HG02970 (cell line): ENCODE results near the gene ARNT2.
"Not testable (repeated sequence)": the region's sequence is repeated elsewhere in the genome, so short reads cannot be mapped to it uniquely, and the experiment has no call there.

ENCODE experiments used
- ATAC-seq: cut with Tn5 transposase; IDR thresholded peaks from one replicate; pipeline ENCODE4 v1.9.1; 2021; ENCODE audit warnings: mild to moderate bottlenecking, moderate library complexity, moderate number of reproducible peaks; ENCODE audit not compliant: unreplicated experiment, low FRiP score

The ARNT2 gene

DNA sequence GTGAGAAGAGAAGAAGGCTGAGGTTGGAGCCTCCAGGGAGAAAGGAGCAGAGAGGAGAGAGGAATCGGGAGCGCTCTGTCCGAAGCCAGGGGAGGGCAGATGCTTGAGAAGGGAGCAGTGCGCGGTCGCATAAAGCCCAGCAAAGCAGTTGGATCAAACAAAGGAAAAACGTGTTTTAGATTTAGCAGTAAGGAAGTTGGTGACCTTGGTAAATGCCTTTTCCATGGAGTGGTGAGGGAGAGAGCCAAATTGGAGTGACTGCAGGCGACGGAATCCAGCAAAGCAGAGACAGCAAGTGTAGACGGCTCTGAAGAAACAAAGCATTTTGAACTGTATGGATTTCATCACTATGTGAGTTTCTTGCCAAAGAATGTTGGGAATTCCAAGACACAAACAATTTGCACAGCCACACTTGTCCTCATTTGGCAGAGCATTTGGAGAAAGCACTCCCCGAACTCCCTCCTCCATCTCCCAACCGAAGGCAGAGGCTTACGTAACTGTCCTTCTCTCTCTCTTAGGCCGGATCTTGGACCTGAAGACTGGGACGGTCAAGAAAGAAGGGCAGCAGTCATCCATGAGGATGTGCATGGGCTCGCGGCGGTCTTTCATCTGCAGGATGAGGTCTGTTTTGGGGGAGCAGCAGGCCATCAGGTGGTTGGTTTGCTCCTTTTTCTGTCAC, 103.6 kb downstream of the ARNT2 start:
- ATAC-seq = no peak

DNA sequence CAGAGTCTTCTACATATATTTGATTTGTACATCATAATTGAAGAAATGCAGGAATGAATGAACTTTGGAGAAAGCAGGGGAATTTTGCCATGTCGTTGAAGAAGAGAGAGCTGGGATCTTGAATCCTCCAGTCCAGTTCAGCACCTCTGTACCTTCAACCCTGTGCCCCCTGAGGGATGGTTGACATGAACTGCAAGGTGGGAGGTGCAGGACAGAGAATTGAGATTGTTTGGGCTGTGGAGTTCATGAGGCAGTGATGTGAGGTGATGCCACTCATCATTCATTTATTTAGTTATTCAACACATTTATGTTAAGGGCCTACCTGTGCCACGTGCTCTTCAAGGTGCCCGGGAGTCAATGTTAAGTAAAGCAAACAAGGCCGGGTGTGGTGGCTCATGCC, 104.6 kb downstream of the ARNT2 start:
- ATAC-seq = no peak

DNA sequence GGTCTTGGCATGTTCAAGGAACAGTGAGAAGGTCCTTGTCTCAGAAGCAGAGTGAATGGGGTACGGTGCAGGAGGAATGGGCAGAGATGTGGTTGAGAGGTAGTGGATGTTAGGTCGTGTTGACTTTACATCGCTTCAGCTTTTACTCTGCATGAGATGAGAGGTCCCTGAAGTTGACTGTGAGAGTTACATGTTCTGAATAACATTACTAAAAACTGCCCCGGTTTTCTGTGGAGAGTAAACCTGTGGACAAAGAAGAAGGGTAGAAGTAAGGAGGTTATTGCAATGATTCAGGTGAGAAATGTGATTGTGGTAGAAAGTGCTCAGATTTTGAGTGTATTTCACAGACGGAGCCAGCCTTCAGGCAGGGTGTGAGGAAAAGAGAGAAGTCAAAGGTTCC, 105.6 kb downstream of the ARNT2 start:
- ATAC-seq = no peak

DNA sequence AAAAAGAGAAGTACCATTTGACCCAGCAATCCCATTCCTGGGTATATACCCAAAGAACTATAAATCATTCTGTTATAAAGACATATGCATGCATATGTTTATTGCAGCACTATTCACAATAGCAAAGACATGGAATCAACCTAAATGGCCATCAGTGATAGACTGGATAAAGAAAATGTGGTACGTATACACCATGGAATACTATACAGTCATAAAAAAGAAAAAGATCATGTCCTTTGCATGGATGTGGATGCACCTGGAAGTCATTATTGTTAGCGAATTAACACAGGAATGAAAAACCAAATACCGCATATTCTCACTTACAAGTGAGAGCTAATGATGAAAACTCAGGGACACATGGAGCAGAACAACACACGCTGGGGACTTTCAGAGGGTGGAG, 106.8 kb downstream of the ARNT2 start:
- ATAC-seq = not testable (repeated sequence)

DNA sequence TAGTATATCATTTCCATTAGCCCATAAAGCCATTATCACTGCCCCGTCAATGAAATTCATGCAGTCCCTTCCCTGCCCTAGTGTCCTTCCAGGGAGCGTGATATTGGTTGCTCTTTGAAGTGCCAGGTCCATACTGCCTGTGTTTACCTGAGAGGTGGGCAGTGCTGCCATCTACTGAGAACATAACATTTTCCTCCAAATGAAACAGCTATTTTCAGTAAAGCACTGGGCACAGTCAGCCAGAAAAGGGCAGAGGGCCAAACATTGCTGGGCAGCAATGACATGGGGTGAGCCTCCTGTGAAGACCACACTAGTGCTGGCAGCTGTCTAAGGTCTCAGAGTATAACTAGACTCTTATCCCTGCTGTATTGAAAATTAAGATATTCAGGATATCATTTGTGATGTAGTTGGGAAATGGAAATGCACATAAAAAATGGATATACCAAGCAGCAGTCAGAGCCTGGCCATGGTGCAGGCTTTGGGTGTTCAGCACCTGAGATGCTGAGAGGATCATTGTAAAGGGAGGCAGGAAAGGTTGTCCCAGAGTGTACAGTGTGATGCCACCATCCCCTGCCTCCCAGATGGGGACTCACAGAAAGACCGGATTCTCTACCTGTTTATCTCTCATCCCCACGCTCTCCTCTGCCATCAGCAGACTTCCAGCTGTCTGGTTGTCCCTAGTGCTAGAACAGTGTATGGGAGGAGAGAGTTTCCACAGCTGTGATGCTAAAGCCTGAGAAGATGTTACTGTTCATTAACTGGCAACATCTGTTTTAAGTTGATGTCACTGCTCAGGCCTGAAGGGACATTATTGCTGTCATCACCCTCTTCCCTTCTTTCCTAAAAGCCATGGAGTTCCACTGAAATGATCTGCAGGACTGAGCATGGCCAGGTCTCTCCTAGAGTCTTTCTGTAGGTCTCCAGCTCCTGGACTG, 108.8 kb downstream of the ARNT2 start:
- ATAC-seq = no peak

DNA sequence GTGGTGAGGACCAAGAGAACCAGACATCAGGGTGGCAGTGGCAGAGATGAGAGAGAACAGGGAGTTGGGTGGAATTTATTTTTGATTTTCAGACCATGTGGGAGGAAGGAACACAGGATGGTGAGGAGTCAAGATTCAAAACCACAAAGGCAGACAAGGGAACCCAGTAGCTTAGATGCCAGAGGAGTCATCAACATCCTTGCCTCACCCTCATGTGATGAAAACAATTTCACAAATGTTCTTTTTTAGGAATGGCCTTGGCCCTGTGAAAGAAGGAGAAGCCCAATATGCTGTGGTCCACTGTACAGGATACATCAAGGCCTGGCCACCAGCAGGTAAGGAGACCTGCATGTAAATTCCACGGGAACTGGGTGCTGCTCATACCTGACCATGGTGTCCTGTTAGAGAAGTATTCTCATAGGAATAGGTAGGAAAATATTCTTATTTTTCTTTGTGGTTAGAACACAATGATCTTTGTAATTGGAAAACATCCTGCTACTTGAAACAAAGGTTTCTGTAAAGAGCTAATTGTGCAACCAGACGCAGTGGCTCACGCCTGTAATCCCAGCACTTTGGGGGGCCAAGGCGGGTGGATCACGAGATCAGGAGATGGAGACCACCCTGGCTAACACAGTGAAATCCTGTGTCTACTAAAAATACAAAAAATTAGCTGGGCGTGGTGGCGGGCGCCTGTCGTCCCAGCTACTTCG, 110.0 kb downstream of the ARNT2 start:
- no peak for ATAC-seq

DNA sequence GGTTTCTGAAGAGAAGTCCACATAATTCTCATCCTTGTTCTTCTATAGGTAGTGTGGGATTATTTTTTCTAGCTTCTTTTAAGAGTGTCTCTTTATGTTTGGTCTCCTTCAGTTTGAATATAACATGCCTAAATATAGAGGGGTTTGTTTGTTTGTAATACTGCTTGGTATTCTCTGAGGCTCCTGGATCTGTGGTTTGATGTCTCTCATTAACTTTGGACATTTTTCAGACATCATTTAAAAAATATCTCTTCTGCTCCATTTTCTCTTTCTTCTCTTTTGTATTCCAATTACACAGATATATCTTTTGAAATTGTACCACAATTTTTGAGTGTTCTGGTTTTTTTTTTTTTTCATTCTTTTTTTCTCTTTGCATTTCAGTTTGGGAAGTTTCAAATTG, 113.1 kb downstream of the ARNT2 start:
- ATAC-seq = no peak

DNA sequence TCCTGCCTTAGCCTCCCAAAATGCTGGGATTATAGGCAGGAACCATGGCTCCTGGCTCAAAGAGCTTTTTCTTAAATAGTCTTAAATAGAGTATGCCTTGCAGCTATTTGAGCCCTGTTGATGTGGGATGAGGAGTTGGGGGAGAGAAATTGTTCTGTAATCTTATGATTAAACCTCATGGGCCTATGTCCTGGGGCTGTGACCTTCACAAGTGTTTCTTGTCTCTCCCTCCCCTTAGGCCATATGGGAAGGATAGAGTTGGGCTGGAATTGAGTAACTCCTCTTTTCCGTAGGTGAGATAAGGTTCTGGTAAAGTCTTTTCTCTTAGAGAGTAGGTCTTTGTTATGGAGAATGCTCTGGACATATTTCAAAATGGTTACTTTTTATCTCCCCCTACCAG, 114.3 kb downstream of the ARNT2 start:
- no peak for ATAC-seq

DNA sequence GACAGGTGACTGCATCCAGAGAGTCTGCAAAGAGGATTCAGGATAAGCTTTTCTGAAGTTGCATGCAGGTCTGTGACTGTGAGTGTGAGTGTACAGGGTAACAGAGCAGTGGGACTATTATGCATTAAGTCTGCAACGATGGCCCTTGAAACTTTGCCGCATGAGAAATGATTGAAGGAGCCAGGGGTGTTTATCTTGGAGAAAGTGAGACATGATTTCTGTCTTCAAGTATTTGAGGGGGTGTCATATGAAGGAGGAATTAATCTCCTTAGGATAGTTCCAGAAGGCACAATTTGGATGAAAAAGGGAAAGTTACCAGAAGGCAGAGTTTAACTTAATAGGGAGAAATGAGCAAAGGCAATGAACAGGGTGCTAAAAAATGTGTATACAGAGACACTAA, 119.6 kb downstream of the ARNT2 start:
- no peak for ATAC-seq

DNA sequence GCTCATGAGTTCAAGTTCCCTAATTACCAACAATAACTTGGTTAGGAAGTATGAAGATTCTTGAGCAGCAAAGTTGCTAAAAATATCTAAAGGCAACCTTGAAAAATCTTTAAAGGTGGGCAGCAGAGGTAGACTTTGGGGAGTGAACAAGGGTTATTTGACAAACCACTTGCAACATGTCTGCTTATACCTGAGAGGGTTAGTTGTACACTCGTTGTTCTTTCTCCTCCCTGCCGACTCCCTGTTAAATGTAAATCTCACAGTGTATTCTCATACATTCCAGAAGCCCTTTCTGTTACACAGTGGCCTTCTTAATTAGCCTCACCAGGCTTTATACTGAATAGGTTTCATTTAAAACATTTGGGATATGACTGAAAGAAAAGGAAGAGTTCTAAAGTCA, 121.7 kb downstream of the ARNT2 start:
- ATAC-seq = no peak

DNA sequence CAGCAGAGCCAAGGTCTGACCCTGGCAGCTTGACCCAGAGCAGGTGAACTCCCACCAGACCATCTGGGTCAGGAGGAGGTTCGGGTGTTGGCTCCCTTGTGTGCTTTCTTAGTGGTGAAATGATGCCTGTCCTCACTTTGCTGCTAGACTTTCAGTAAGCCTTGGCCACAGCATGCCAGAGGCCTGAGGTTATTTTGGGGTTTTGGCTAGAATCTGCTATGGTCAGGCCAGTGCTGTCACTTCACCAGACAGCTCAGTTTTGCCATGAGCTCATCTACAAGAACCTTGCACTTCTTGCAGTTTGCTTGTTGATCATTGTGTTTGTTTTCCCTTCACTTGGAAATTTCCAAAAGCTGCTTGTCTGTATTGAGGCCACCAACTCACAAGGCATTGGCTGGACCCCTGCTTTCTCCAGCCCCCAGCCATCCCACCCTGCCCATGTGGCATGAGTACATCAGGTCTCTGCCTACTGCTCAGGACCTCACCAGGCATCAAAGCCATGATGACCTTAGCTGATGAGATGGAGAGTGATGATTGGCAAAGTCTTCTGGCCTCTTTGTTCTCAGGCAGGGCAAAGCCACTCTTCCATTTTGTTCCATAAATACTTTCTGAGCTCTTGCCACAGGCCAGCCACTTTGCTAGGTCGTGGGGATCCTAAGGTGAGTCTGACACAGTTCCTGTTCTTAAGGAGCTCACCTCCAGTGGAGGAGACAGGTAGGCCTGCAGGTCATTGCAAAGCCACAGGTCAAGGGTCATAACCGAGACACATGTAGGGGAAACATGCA, 122.6 kb downstream of the ARNT2 start:
- no peak for ATAC-seq

DNA sequence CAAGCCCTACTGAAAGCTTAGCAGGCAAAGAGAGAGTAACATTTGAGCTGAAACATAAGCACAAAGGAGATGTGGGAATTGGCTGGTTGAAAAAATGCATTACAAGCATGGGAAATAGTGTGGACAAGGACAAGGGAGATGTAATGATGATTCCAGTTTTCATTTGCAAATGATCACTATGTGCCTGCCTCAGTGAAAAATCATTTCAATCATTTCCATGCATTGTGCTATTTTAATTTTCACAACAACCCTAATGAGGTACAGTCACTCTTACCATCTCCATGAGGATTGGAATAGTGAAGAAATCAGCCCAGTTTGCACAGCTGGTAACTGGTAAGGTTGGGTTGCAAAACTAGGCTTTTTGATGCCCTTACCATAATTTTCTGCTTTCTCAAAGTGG, 123.2 kb downstream of the ARNT2 start:
- ATAC-seq = no peak

DNA sequence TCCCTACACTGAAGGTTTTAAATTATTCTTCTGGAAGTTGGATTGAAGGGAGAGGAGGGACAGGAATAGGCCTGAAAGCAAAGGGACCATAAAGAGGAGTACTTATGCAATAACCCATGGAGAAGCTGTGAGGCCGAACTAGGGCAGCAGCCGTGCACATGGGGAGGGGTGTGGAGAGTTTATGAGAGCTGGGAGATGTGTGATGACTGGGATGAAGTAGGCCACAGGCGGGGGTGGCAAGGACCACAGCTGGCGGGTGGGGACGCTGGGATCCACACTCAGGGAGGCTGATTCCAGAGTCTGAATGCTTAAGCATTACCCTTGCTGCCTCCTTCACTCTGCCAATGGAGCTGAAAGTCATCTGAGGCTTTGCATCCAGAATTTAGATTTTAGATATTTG, 123.8 kb downstream of the ARNT2 start:
- no peak for ATAC-seq

DNA sequence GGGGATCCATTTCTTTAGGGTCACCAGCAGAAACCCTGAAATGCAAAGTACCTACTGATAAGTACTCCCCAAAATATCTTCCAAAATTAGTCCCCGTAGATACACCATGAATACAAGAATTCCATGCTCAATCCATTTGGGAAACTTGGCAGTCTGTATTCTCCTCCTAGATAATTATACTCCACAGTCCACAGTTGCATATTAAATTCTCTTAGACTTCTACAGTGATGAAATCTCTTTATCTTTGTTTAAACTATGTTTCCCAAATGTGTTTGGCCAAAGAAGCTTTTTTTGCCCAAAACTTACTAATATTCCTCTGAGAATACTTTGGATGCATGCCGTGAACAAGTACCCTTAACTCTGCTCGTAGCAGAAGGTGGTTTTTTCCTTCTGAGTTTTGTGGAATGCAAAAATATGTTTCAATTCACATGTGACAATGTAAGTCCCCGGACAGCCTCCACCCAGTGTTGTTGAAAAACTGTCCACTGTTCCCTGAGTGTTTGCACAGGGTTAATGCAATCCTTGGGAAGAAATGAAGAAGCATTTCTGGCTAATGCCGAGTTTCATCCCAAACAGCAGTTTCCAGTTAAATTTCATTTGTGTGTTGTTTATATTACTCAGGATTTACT, 126.7 kb downstream of the ARNT2 start:
- ATAC-seq = no peak

DNA sequence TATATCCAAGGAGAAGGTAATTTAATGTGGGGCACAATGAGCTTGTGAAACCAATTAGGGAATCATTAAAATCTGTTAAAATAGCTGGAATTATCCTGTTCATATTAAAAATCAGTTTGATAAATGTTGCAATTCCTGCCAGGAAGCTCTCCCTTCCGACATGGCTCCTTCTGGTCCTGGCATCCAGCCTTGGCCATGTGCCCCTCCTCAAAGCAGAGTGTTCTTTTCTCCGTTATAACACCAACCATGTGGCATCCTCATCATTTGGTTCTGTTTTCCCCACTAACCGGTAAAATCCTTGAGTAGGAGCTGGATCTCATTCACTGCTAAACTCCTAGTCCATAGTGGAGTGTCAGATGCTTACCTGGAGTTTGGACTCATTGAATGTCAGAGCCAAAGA, 127.2 kb downstream of the ARNT2 start:
- no peak for ATAC-seq

DNA sequence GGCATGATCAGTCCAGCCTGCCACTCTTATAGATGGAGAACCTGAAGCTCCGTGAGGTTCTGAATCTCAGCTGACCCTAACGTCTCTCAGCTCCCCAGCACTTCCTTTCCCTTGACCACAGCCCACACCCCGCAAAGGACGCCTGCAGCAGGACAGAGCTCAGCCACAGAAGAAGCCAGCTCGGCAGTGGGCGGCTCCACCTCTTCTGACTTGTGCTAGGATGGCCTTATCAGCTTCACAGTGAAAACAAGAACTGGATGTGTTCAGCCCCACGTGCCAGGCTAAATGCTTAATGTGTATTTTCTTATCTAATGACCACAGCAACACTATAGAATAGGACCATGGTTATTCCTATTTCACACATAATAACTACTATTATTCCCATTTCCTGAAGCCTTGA, 127.6 kb downstream of the ARNT2 start:
- no peak for ATAC-seq

DNA sequence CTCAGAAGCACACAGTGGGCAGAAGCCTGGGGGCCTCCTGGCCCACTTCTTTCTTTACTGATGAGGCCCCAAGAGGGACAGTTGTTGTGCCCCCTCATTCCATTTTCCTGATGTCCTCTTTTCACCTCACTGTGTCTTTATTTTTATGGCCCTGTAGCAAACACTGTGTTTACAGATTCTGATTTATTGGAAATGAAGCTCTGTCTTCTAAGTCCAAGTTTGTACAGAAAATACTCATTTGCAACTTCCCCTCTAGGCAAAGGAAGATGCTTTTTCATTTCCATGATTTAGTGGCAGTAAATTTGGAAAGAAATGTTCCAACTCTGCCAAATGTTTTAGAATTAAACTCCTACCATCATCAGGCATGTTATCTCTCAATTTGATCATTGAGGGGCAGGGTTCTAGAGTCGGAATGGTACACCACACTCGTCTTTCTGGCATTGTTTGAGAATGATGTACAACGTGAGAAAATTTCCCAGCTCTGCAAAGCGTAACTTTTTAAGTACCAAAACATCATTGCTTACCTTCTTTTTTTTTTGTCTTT, 129.7 kb downstream of the ARNT2 start:
- ATAC-seq = no peak

DNA sequence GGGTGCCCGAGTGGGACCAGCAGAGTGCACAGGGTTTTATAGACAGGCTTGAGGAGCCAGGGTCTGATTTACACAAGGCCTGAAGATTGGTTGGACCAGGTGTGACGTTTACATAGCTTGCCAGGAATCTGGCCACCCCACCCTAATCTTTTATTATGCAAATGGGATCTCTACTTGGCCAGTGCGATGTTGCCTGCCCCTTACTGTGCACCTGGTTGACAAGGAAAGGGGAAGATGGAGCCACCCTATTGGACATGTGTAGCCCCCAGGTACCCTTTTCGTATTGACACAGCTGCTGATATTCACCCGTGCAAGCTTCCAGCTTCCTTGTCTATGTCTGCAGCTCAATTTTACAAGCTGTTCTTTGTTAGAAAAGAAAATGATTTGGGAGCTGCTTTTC, 132.0 kb downstream of the ARNT2 start:
- no peak for ATAC-seq

DNA sequence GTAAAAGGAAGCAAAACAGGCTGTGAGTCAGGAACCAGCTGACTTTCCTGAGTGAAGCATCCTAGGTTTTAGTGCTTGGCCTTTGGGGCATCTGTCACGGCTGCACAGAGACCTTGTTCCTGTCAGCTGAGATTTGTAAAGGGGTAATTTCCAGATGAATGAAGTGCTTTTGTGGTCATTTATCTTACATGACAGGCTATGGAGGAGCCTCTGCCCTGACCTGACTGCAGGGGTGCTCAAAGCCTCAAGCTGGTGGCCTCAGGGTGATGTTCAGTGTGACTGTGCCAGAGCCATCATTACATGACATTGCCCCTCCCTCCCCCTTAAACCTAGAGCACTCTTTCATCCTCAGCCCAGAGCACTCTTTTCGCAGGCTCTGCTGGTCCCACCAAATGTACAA, 132.5 kb downstream of the ARNT2 start:
- ATAC-seq = no peak

DNA sequence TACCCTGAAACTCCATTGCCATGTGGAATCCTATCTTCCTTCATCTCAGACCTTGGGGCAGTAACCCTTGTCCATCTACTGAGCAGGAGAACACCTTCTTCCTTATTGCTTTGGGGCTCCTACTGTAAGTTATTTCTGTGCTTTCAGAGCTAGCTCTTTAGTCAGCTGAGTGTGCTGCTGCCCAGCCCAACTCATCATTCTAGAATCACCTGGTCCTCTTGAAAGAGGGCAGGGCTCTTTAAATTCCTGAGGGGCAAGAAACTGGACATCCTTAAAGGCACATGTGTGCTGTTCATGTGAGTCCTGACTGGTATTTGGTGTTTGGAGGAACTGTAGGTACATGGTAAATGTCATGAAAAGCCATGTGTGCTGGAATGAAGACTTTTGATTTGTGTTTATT, 140.9 kb downstream of the ARNT2 start:
- ATAC-seq = no peak
